ENCODE measurements around the gene ADCK1.

- TF ChIP-seq, protein P1, sequence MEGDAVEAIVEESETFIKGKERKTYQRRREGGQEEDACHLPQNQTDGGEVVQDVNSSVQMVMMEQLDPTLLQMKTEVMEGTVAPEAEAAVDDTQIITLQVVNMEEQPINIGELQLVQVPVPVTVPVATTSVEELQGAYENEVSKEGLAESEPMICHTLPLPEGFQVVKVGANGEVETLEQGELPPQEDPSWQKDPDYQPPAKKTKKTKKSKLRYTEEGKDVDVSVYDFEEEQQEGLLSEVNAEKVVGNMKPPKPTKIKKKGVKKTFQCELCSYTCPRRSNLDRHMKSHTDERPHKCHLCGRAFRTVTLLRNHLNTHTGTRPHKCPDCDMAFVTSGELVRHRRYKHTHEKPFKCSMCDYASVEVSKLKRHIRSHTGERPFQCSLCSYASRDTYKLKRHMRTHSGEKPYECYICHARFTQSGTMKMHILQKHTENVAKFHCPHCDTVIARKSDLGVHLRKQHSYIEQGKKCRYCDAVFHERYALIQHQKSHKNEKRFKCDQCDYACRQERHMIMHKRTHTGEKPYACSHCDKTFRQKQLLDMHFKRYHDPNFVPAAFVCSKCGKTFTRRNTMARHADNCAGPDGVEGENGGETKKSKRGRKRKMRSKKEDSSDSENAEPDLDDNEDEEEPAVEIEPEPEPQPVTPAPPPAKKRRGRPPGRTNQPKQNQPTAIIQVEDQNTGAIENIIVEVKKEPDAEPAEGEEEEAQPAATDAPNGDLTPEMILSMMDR (IDR thresholded peaks at IDR 0.05) = no peak
- TF ChIP-seq POLR2A (IDR thresholded peaks at IDR 0.05) = no peak
These were observed 30.8 kb downstream of the ADCK1 start for GRCh38 chr14:77830692-77831091.

Data from Peyer's patch (tissue), 4 donors.